ENCODE results near the gene COX4I1. TPM values are rescaled to one million over a fixed set of nuclear protein-coding genes. Genes with fewer than 3 reads are reported as not detected.
"Not testable (repeated sequence)": the region's sequence is repeated elsewhere in the genome, so short reads cannot be mapped to it uniquely, and the experiment has no call there.

COX4I1 gene
- total and polyA plus RNA-seq, 2 donors from 2014 or later, result 439 to 1,996 TPM

GRCh38 chr16:85808104-85808503 lies 8.6 kb downstream of the COX4I1 start:
- DNase-seq; H3K9me3 ChIP-seq (ENCODE audit: control insufficient read depth in 2 of 3, insufficient read depth in 1 of 3, low read length in 3 of 3); H3K4me1 ChIP-seq (ENCODE audit: control insufficient read depth in 2 of 3, insufficient read depth in 2 of 3, low read depth in 1 of 3, low read length in 3 of 3); intact Hi-C loops (cut with DNase I); H3K27ac ChIP-seq (ENCODE audit: low read depth in 2 of 2, low read length in 2 of 2); H3K4me3 ChIP-seq (ENCODE audit: low read length in 3 of 3); H3K27me3 ChIP-seq (ENCODE audit: control insufficient read depth, insufficient read depth, low read length); H3K9ac ChIP-seq (ENCODE audit: low read length in 3 of 3); FAIRE-seq: not testable (repeated sequence)
- peaks cover 5 to 26% (median 26%) of the 10 kb centered on the region in 3 donors for H3K36me3 ChIP-seq (ENCODE audit: control insufficient read depth in 2 of 3, insufficient read depth in 3 of 3, low read length in 3 of 3)

- H3K27ac ChIP-seq (ENCODE audit: low read depth in 2 of 2, low read length in 2 of 2), result no peak overlapping the region
- intact Hi-C loops (cut with DNase I), result no loop called here
- H3K9me3 ChIP-seq (ENCODE audit: control insufficient read depth in 2 of 3, insufficient read depth in 1 of 3, low read length in 3 of 3), result no peaks in the 10 kb centered on the region
- no peak overlapping the region for H3K4me3 ChIP-seq (ENCODE audit: low read length in 3 of 3)
- H3K36me3 ChIP-seq (ENCODE audit: control insufficient read depth in 2 of 3, insufficient read depth in 3 of 3, low read length in 3 of 3), result peaks cover 2 to 20% (median 19%) of the 10 kb centered on the region in 3 donors
- no peaks in the 10 kb centered on the region for H3K4me1 ChIP-seq (ENCODE audit: control insufficient read depth in 2 of 3, insufficient read depth in 2 of 3, low read depth in 1 of 3, low read length in 3 of 3)
- FAIRE-seq, result no peak
- TF ChIP-seq CTCF (IDR thresholded peaks at IDR 0.05; ENCODE audit: borderline replicate concordance, extremely low read depth, insufficient read depth), result no peak
- peak in 1 of 5 donors; percentile 58 for DNase-seq
- no peak overlapping the region for H3K9ac ChIP-seq (ENCODE audit: low read length in 3 of 3)
- no peaks in the 10 kb centered on the region for H3K27me3 ChIP-seq (ENCODE audit: control insufficient read depth, insufficient read depth, low read length)
Observed at GRCh38 chr16:85808926-85809325, 9.4 kb downstream of the COX4I1 start.

- Histone ChIP-seq H3K9me3 (ENCODE audit: control insufficient read depth in 2 of 3, insufficient read depth in 1 of 3, low read length in 3 of 3) (no peaks in the 10 kb centered on the region), H3K27me3 (ENCODE audit: control insufficient read depth, insufficient read depth, low read length) (no peaks in the 10 kb centered on the region), H3K27ac (ENCODE audit: low read depth in 2 of 2, low read length in 2 of 2) (no peak overlapping the region), H3K4me3 (ENCODE audit: low read length in 3 of 3) (no peak overlapping the region), H3K9ac (ENCODE audit: low read length in 3 of 3) (no peak overlapping the region), H3K36me3 (ENCODE audit: control insufficient read depth in 2 of 3, insufficient read depth in 3 of 3, low read length in 3 of 3) (peaks cover 2 to 19% (median 16%) of the 10 kb centered on the region in 3 donors), H3K4me1 (ENCODE audit: control insufficient read depth in 2 of 3, insufficient read depth in 2 of 3, low read depth in 1 of 3, low read length in 3 of 3) (no peaks in the 10 kb centered on the region)
- FAIRE-seq (no peak), DNase-seq (peak in 1 of 5 donors; percentile 50)
- no peak for TF ChIP-seq CTCF (IDR thresholded peaks at IDR 0.05; ENCODE audit: borderline replicate concordance, extremely low read depth, insufficient read depth)
- intact Hi-C loops (cut with DNase I), result loop anchor here (10.0 kb wide), 1 partner anchor 705 kb away; the partner anchor contains the start of gene FOXF1
Observed at GRCh38 chr16:85809645-85810044, 10.2 kb downstream of the COX4I1 start.

GRCh38 chr16:85810097-85810741 lies 10.7 kb downstream of the COX4I1 start:
- Histone ChIP-seq H3K4me1 (ENCODE audit: control insufficient read depth in 2 of 3, insufficient read depth in 2 of 3, low read depth in 1 of 3, low read length in 3 of 3) (no peaks in the 10 kb centered on the region), H3K9me3 (ENCODE audit: control insufficient read depth in 2 of 3, insufficient read depth in 1 of 3, low read length in 3 of 3) (no peaks in the 10 kb centered on the region), H3K27me3 (ENCODE audit: control insufficient read depth, insufficient read depth, low read length) (no peaks in the 10 kb centered on the region), H3K9ac (ENCODE audit: low read length in 3 of 3) (no peak overlapping the region), H3K4me3 (ENCODE audit: low read length in 3 of 3) (no peak overlapping the region), H3K27ac (ENCODE audit: low read depth in 2 of 2, low read length in 2 of 2) (no peak overlapping the region), H3K36me3 (ENCODE audit: control insufficient read depth in 2 of 3, insufficient read depth in 3 of 3, low read length in 3 of 3) (peaks cover 2 to 17% (median 11%) of the 10 kb centered on the region in 3 donors)
- TF ChIP-seq CTCF (IDR thresholded peaks at IDR 0.05; ENCODE audit: borderline replicate concordance, extremely low read depth, insufficient read depth), result no peak
- intact Hi-C loops (cut with DNase I), result loop anchor here (10.0 kb wide), 1 partner anchor 705 kb away; the partner anchor contains the start of gene FOXF1
- DNase-seq (peak in 1 of 5 donors; percentile 47), FAIRE-seq (no peak)
